ENCODE results near the gene WDPCP. TPM values are rescaled to one million over a fixed set of nuclear protein-coding genes. Genes with fewer than 3 reads are reported as not detected.

WDPCP gene
- total and polyA plus RNA-seq, 2 of the 13 experiments (the other 11 are each of a cell fraction or from before 2014, with no cell fraction given) = 2.9 to 5.2 TPM

- TF ChIP-seq REPIN1 (CRISPR knock-in tag; IDR thresholded peaks at IDR 0.05; ENCODE audit: borderline replicate concordance, low read depth) (peak; percentile 86; the same call in 1 of the 2 replicates), BRCA1 (CRISPR knock-in tag; IDR thresholded peaks at IDR 0.05) (no peak), ATF4 (CRISPR knock-in tag; IDR thresholded peaks at IDR 0.05) (peak in 1 of 2 experiments; percentile 78; a peak in 2 of 4 replicates), ZNF569 (CRISPR knock-in tag; IDR thresholded peaks at IDR 0.05; ENCODE audit: borderline replicate concordance) (no peak), IKZF5 (CRISPR knock-in tag; IDR thresholded peaks at IDR 0.05) (peak; percentile 94), ZNF790 (CRISPR knock-in tag; IDR thresholded peaks at IDR 0.05; ENCODE audit: borderline replicate concordance) (no peak), ZNF709 (CRISPR knock-in tag; IDR thresholded peaks at IDR 0.05) (no peak; the same call in 1 of the 2 replicates), ZBTB20 (CRISPR knock-in tag; IDR thresholded peaks at IDR 0.05; ENCODE audit: borderline replicate concordance, low read depth) (peak; percentile 17), SP5 (CRISPR knock-in tag; IDR thresholded peaks at IDR 0.05; ENCODE audit: borderline replicate concordance, low read depth) (peak; percentile 47; the same call in 1 of the 2 replicates), ZNF800 (CRISPR knock-in tag; IDR thresholded peaks at IDR 0.05) (peak; percentile 58; the same call in 1 of the 2 replicates), FOXP4 (CRISPR knock-in tag; IDR thresholded peaks at IDR 0.05) (peak; percentile 44; the same call in 1 of the 2 replicates), DZIP1 (CRISPR knock-in tag; IDR thresholded peaks at IDR 0.05) (peak; percentile 6; the same call in 1 of the 2 replicates), TEAD2 (CRISPR knock-in tag; IDR thresholded peaks at IDR 0.05) (no peak), ZBTB7B (CRISPR knock-in tag; IDR thresholded peaks at IDR 0.05) (peak; percentile 3; the same call in 1 of the 2 replicates), EHMT2 (IDR thresholded peaks at IDR 0.05; ENCODE audit: borderline replicate concordance, low read depth, low read length) (peak; percentile 83; the same call in 1 of the 2 replicates), POLR2A (IDR thresholded peaks at IDR 0.05; ENCODE audit: insufficient read depth in 1 of 2, low read depth in 2 of 2, low read length in 2 of 2) (peak; percentile 89 to 90), RELA (CRISPR knock-in tag; IDR thresholded peaks at IDR 0.05) (peak; percentile 32; the same call in 1 of the 2 replicates), KLF9 (CRISPR knock-in tag; IDR thresholded peaks at IDR 0.05; ENCODE audit: low read depth) (no peak; the same call in 1 of the 2 replicates), ZNF567 (CRISPR knock-in tag; IDR thresholded peaks at IDR 0.05; ENCODE audit: borderline replicate concordance) (peak; percentile 59; the same call in 1 of the 2 replicates), NFIC (IDR thresholded peaks at IDR 0.05; ENCODE audit: low read length) (peak; percentile 36; the same call in 1 of the 2 replicates)
Observed at GRCh38 chr2:63588385-63589147, at the start of gene WDPCP, which contains the start of gene MDH1 (continued).

All from HepG2 (cell line).